C4-2B (cell line): ENCODE measurements around the gene APPBP2.

ENCODE experiments used
- ZFX ChIP-seq: fragments of 450-650 bp; IDR thresholded peaks from 2 replicates; pipeline ENCODE4 v1.6.1; 2017
- TF ChIP-seq, protein P1 (sequence below): fragments of 450-650 bp; conservative IDR thresholded peaks from 2 replicates; pipeline ENCODE4 v1.5.1; 2017; ENCODE audit warnings: mild to moderate bottlenecking

DNA sequence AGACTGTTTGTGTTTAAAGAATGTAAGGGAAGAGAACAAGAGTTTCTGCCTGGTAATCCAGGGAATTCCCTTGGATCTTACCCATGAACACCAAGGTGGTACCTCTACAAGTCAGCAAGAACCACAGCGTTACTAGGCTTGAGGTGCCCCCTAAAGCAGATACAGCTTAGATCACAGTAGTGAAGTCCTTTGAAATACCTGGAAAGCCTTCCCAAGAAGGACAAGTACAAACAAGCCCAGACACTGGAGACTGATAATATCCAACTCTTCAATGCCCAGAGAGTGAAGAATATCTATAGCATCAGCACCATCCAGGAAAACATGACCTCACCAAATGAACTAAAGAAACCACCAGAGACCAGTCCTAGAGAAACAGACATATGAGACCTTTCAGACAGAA, 3.8 kb upstream of the APPBP2 start:
- TF ChIP-seq, protein P1, sequence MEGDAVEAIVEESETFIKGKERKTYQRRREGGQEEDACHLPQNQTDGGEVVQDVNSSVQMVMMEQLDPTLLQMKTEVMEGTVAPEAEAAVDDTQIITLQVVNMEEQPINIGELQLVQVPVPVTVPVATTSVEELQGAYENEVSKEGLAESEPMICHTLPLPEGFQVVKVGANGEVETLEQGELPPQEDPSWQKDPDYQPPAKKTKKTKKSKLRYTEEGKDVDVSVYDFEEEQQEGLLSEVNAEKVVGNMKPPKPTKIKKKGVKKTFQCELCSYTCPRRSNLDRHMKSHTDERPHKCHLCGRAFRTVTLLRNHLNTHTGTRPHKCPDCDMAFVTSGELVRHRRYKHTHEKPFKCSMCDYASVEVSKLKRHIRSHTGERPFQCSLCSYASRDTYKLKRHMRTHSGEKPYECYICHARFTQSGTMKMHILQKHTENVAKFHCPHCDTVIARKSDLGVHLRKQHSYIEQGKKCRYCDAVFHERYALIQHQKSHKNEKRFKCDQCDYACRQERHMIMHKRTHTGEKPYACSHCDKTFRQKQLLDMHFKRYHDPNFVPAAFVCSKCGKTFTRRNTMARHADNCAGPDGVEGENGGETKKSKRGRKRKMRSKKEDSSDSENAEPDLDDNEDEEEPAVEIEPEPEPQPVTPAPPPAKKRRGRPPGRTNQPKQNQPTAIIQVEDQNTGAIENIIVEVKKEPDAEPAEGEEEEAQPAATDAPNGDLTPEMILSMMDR: no peak
- no peak for TF ChIP-seq ZFX
